ENCODE results near the gene NEUROD2.

The NEUROD2 gene

DNA sequence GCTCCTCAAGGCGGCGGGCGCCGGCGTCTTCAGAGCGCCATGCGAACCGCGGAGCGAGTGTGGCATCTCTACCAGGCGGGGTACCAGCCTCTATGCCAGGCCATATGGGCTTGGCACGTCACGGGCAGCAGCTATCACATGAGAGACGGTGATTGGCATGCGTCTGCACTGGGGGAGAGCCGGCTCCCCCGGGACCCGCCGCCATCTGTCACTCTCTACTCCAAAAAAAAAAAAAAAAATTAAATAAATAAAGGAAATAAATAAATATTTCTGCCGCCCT is at the start of gene NEUROD2:
Gene NEUROD2 (minus strand): TSS at position 70 of the 280 bp plus-strand sequence. CDS start 1,321 bp downstream, outside the sequence.
- Mint-ChIP-seq H3K36me3 (no peaks in the 10 kb centered on the region), H3K4me1 (peaks cover 9% of the 10 kb centered on the region), H3K4me3 (peak within 1 kb of the TSS; percentile 36), H3K27ac (no peak within 1 kb of the TSS), H3K9me3 (no peaks in the 10 kb centered on the region)
- ATAC-seq = no peak
- DNase-seq (ENCODE audit: low spot score in 2 of 2) = peak in 1 of 2 donors; percentile 47

DNA sequence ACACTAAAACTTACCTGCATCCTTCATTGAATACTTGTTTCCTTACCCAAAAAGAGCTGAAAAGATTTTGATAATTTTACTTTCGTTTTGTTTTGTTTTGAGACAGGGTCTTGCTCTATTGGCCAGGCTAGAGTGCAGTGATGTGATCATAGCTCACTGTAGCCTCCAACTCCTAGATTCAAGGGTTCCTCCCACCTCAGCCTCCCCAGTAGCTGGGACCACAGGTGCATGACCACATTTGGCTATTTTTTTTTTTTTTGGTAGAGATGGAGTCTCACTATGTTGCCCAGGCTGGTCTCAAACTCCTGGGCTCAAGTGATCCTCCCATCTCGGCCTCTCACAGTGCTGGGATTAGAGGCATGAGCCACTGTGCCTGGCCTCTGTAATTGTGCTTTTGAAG is 47.4 kb upstream of the NEUROD2 start:
- H3K9me3 Mint-ChIP-seq = no peaks in the 10 kb centered on the region
- peaks cover 48% of the 10 kb centered on the region for H3K36me3 Mint-ChIP-seq
- ATAC-seq (no peak), DNase-seq (ENCODE audit: low spot score in 2 of 2) (no peak)
- H3K4me3 Mint-ChIP-seq = no peak overlapping the region
- peaks cover 41% of the 10 kb centered on the region for H3K4me1 Mint-ChIP-seq
- peak overlapping the region; percentile 77 for H3K27ac Mint-ChIP-seq

DNA sequence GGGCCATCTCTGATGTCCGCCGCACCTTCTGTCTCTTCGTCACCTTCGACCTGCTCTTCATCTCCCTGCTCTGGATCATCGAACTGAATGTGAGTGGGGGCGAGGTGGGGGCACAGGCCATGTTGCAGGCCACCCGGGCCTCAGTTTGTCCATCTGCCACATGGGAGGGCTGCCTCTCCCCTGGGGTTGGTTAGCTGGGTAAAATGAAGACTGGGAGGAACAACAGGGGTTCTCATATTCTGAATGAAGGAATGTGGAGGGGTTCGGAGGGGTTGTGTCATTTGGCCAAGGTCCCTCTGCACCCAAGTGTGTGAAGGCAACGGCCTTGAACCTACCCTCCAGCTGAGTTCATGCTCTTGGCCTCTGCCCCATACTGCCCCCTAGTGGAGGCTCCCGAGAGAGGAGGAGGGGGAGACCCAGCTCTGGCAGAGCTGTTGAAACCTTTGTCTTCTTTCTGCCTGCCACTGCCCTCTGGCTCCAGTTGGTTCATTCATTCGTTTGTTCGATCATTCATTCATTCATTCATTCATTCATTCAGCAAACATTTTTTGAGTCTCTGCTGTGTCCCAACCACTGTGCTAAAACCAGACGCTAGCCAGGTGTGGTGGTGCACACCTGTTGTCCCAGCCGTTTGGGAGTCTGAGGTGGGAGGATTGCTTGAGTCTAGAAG is 46.1 kb upstream of the NEUROD2 start:
- Mint-ChIP-seq H3K36me3 (peaks cover 55% of the 10 kb centered on the region), H3K4me3 (no peak overlapping the region), H3K27ac (peak overlapping the region; percentile 63), H3K4me1 (peaks cover 45% of the 10 kb centered on the region), H3K9me3 (no peaks in the 10 kb centered on the region)
- peak; percentile 87 for ATAC-seq
- DNase-seq (ENCODE audit: low spot score in 2 of 2) = peak; percentile 80 to 94

- ATAC-seq (peak; percentile 9), DNase-seq (ENCODE audit: low spot score in 2 of 2) (no peak)
- Mint-ChIP-seq H3K4me1 (peaks cover 50% of the 10 kb centered on the region), H3K9me3 (no peaks in the 10 kb centered on the region), H3K4me3 (no peak overlapping the region), H3K27ac (peak overlapping the region; percentile 63), H3K36me3 (peaks cover 51% of the 10 kb centered on the region)
These were observed 45.6 kb upstream of the NEUROD2 start for GRCh38 chr17:39653316-39653661.

- DNase-seq (ENCODE audit: low spot score in 2 of 2) = no peak
- Mint-ChIP-seq H3K4me3 (no peak overlapping the region), H3K36me3 (peaks cover 45% of the 10 kb centered on the region), H3K27ac (peak overlapping the region; percentile 69), H3K4me1 (peaks cover 50% of the 10 kb centered on the region), H3K9me3 (no peaks in the 10 kb centered on the region)
- peak; percentile 19 for ATAC-seq
These were observed 45.0 kb upstream of the NEUROD2 start for GRCh38 chr17:39652587-39653315.

- Mint-ChIP-seq H3K36me3 (peaks cover 38% of the 10 kb centered on the region), H3K9me3 (no peaks in the 10 kb centered on the region), H3K27ac (peak overlapping the region; percentile 69), H3K4me1 (peaks cover 50% of the 10 kb centered on the region), H3K4me3 (no peak overlapping the region)
- ATAC-seq (no peak), DNase-seq (ENCODE audit: low spot score in 2 of 2) (no peak)
These were observed 44.3 kb upstream of the NEUROD2 start for GRCh38 chr17:39651923-39652586.

DNA sequence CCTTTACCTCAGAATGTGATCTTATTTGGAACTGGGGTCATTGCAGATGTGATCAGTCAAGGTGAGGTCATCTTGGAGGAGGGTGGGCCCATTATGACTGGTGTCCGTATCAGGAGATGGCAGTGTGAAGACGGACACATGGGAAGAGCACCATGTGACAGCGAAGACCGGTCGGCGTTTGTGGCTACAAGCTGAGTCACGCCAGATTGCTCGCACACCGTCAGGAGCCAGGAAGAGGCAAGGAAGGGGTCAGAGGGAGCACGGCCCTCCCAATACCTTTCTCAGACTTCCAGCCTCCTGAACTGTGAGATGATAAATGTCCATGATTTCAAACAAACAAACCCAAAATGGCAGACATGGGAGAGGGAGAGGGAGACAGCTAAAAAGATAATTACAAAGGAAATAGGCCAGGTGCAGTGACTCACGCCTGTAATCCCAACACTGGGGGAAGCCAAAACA is 42.4 kb upstream of the NEUROD2 start:
- Mint-ChIP-seq H3K4me3 (no peak overlapping the region), H3K4me1 (peaks cover 50% of the 10 kb centered on the region), H3K9me3 (no peaks in the 10 kb centered on the region), H3K27ac (peak overlapping the region; percentile 69), H3K36me3 (peaks cover 27% of the 10 kb centered on the region)
- DNase-seq (ENCODE audit: low spot score in 2 of 2) (no peak), ATAC-seq (no peak)

DNA sequence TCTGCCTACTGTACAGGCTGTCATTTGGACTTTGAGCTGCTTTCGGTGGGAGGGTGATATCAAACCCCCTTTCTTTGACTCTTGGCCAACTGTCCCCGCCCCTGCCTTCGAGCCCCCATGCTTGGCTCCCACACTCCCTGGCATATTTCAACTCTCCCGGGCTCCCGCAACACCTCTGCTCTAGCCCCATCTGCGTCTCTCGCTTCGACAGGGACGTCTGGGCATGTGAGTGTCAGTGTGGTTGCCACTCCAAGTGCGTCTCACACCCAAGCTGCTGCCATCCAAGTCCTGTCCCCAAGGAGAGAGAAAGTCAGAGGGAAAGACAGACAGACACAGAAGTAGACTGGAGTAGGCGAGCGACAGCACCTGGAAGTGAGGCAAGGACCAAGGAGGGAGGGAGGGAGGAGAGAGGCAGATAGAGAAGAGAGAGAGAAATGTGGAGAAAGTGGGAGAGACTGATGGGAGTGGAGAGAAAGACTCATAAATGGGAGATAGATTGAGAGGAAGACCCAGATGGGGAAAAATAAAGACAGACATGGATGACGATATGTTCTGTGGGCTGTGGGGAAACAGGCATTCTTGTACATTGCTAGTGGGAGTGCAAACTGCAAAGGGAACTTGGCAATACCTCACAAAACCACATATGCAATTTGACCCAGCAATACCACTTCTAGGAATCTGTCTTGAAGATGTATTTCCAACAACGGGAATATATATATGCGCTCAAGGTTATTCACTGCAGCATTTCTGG is 41.1 kb upstream of the NEUROD2 start:
- H3K4me3 Mint-ChIP-seq = no peak overlapping the region
- peaks cover 62% of the 10 kb centered on the region for H3K4me1 Mint-ChIP-seq
- H3K27ac Mint-ChIP-seq = peak overlapping the region; percentile 27

GRCh38 chr17:39647256-39647655 is 39.5 kb upstream of the NEUROD2 start:
- ATAC-seq (no peak), DNase-seq (ENCODE audit: low spot score in 2 of 2) (no peak)
- H3K9me3 Mint-ChIP-seq = no peaks in the 10 kb centered on the region
- H3K36me3 Mint-ChIP-seq = peaks cover 18% of the 10 kb centered on the region
- H3K4me3 Mint-ChIP-seq = no peak overlapping the region
- H3K27ac Mint-ChIP-seq = no peak overlapping the region
- H3K4me1 Mint-ChIP-seq = peaks cover 62% of the 10 kb centered on the region

More for the DNA sequence above, 41.1 kb upstream of the NEUROD2 start:
- no peak for DNase-seq (ENCODE audit: low spot score in 2 of 2)
- Mint-ChIP-seq H3K9me3 (no peaks in the 10 kb centered on the region), H3K36me3 (peaks cover 22% of the 10 kb centered on the region)
- no peak for ATAC-seq

- Mint-ChIP-seq H3K27ac (no peak overlapping the region), H3K4me1 (peaks cover 73% of the 10 kb centered on the region)
- ATAC-seq = no peak
These were observed 35.6 kb upstream of the NEUROD2 start for GRCh38 chr17:39643271-39643670.

GRCh38 chr17:39642291-39643074 is 34.8 kb upstream of the NEUROD2 start:
- H3K27ac Mint-ChIP-seq = peak overlapping the region; percentile 67
- peaks cover 6% of the 10 kb centered on the region for H3K36me3 Mint-ChIP-seq
- DNase-seq (ENCODE audit: low spot score in 2 of 2) = no peak
- no peaks in the 10 kb centered on the region for H3K9me3 Mint-ChIP-seq
- no peak overlapping the region for H3K4me3 Mint-ChIP-seq
- no peak for ATAC-seq
- peaks cover 81% of the 10 kb centered on the region for H3K4me1 Mint-ChIP-seq

More at GRCh38 chr17:39643271-39643670, 35.6 kb upstream of the NEUROD2 start:
- Mint-ChIP-seq H3K36me3 (no peaks in the 10 kb centered on the region), H3K9me3 (no peaks in the 10 kb centered on the region), H3K4me3 (no peak overlapping the region)
- no peak for DNase-seq (ENCODE audit: low spot score in 2 of 2)

DNA sequence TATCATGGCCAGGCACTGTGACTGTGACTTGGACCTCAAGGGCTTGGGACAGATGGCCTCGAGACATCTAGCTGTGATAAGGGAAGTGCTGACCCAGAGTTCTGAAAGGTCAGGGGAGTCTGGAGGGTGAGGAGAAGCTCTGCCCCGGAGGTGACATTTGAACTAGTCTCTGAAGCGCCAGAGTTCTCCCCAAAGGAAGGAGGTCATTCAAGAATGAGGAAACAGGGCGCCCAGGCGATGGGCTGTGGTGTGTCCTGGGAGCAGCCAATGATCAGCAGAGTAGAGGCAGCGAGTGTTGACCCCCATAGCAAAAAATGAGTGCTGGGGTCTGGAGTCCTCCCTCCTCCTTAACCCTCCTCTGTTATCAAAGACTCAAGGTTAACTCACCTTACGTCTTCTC is 34.2 kb upstream of the NEUROD2 start:
- Mint-ChIP-seq H3K9me3 (no peaks in the 10 kb centered on the region), H3K27ac (peak overlapping the region; percentile 67), H3K4me1 (peaks cover 82% of the 10 kb centered on the region), H3K36me3 (peaks cover 9% of the 10 kb centered on the region), H3K4me3 (no peak overlapping the region)
- ATAC-seq (no peak), DNase-seq (ENCODE audit: low spot score in 2 of 2) (no peak)

DNA sequence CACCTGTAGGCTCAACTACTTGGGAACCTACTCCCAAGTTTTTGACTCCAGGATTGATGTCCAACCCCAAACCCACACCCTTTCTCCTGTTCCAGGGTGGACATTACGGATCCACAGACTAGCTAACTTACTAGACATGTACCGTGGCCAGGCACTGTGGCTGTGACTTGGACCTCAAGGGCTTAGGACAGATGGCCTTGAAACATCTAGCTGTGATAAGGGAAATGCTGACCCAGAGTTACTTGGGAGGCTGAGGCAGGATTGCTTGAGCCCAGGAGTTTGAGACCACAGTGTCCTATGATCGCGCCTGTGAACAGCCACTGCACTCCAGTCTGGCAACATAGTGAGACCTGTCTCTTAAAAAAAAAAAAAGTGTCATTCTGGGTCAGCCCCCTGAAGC is 33.4 kb upstream of the NEUROD2 start:
- DNase-seq (ENCODE audit: low spot score in 2 of 2) (no peak), ATAC-seq (no peak)
- Mint-ChIP-seq H3K27ac (no peak overlapping the region), H3K36me3 (peaks cover 9% of the 10 kb centered on the region), H3K9me3 (no peaks in the 10 kb centered on the region), H3K4me3 (no peak overlapping the region), H3K4me1 (peaks cover 89% of the 10 kb centered on the region)

DNA sequence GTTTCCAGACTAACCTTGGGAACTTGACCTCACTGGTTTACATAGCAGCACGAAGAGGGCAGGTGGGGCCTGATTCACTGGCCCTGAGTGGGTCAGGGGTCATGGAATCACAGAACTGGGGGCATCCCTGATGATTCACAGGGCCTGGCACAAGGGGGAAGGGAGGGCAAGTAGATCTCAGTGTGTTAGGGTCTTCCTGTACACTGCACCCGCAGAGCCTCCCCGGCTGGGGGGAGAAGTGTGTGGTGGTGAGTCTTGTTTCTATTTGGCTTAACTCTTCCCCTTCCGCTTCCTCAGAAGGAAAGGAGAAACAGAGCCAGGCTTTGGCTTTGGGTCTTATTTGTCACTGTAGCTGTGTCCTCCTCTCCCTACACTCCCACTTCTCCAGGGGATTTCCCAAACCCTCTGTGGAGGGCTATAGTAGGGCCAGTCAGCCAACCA is 32.9 kb upstream of the NEUROD2 start:
- no peak overlapping the region for H3K27ac Mint-ChIP-seq
- no peak for DNase-seq (ENCODE audit: low spot score in 2 of 2)
- H3K4me1 Mint-ChIP-seq = peaks cover 90% of the 10 kb centered on the region
- no peak overlapping the region for H3K4me3 Mint-ChIP-seq
- peaks cover 9% of the 10 kb centered on the region for H3K36me3 Mint-ChIP-seq
- H3K9me3 Mint-ChIP-seq = no peaks in the 10 kb centered on the region
- no peak for ATAC-seq

All from stimulated activated effector memory CD8-positive, alpha-beta T cell treated with anti-CD3 and anti-CD28 coated beads, Interleukin-12 subunit alpha, Interleukin-12 subunit beta, amount 100 ng/mL, for 72 hours (primary cell).